CD14-positive monocyte (primary cell): ENCODE results near the gene TMA7. TPM values are rescaled to one million over a fixed set of nuclear protein-coding genes. Genes with fewer than 3 reads are reported as not detected.
A peak's percentile ranks its signal among the peaks of the same experiment; 100 is the strongest.

Experiments used
- DNase-seq, 3 donors: peaks; one replicate each; pipeline ENCODE4 v3.0.0-alpha.2; 2011 to 2022
- H2AFZ ChIP-seq: 2 replicates; pipeline ENCODE4 v1.6.0; 2012; ENCODE audit warnings: mild to moderate bottlenecking, low read depth, low read length, inconsistent platforms; ENCODE audit not compliant: insufficient read depth, poor library complexity, severe bottlenecking
- H3K27ac ChIP-seq, 2 donors: 1 replicate in 1 of 2; 2 replicates in 1 of 2; pipeline ENCODE4 v1.5.1; 2012 to 2013; ENCODE audit warnings: low read length in 2 of 2, control low read depth in 1 of 2, inconsistent platforms in 1 of 2, low read depth in 1 of 2, mild to moderate bottlenecking in 1 of 2
- H3K27me3 ChIP-seq, 2 donors: one replicate each; pipeline versions ENCODE4 v1.6.0 to v1.6.1; 2011 to 2013; ENCODE audit warnings: low read length in 2 of 2; ENCODE audit not compliant: control insufficient read depth in 2 of 2, insufficient read depth in 2 of 2
- H3K36me3 ChIP-seq, 2 donors: replicated peaks in 1 of 2; 1 replicate in 1 of 2; 2 replicates in 1 of 2; pipeline versions ENCODE4 v1.5.1 to v1.6.1; 2012 to 2013; ENCODE audit warnings: low read length in 2 of 2, control low read depth in 1 of 2, inconsistent platforms in 1 of 2, mild to moderate bottlenecking in 1 of 2; ENCODE audit not compliant: insufficient read depth in 2 of 2, control insufficient read depth in 1 of 2
- H3K4me1 ChIP-seq, 2 donors: 1 replicate in 1 of 2; 2 replicates in 1 of 2; pipeline versions ENCODE4 v1.5.1 to v1.6.1; 2012 to 2013; ENCODE audit warnings: low read length in 2 of 2, control low read depth in 1 of 2, inconsistent platforms in 1 of 2, mild to moderate bottlenecking in 1 of 2, moderate library complexity in 1 of 2; ENCODE audit not compliant: insufficient read depth in 2 of 2, control insufficient read depth in 1 of 2
- H3K4me2 ChIP-seq: replicated peaks from 2 replicates; pipeline ENCODE3; 2012; ENCODE audit warnings: low read length, moderate library complexity, mild to moderate bottlenecking; ENCODE audit not compliant: poor library complexity, severe bottlenecking; ENCODE audit errors: extremely low read depth
- H3K4me3 ChIP-seq, 3 experiments: fragments of 200-600 bp in 1 of 3; sonication (generic) in 1 of 3; replicated peaks in 1 of 3; 1 replicate in 2 of 3; 2 replicates in 1 of 3; pipeline ENCODE4 v1.5.1; 2011 to 2013; ENCODE audit warnings: low read length in 3 of 3, mild to moderate bottlenecking in 3 of 3, control low read depth in 2 of 3, low read depth in 2 of 3, inconsistent platforms in 1 of 3, moderate library complexity in 1 of 3
- H3K79me2 ChIP-seq: 2 replicates; pipeline ENCODE4 v1.6.0; 2012; ENCODE audit warnings: mild to moderate bottlenecking, control low read depth, inconsistent platforms, low read length, moderate library complexity; ENCODE audit not compliant: insufficient read depth
- H3K9ac ChIP-seq: 2 replicates; pipeline ENCODE4 v1.6.0; 2017; ENCODE audit warnings: low read length, mild to moderate bottlenecking; ENCODE audit not compliant: insufficient read depth, poor library complexity, severe bottlenecking
- H3K9me3 ChIP-seq, 2 donors: replicated peaks in 1 of 2; 1 replicate in 1 of 2; 2 replicates in 1 of 2; pipeline versions ENCODE4 v1.5.1 to v1.6.1; 2012 to 2013; ENCODE audit warnings: low read length in 2 of 2, control low read depth in 1 of 2; ENCODE audit not compliant: control insufficient read depth in 1 of 2, insufficient read depth in 1 of 2
- H4K20me1 ChIP-seq: 2 replicates; pipeline ENCODE4 v1.6.0; 2012; ENCODE audit warnings: mild to moderate bottlenecking, low read length, control low read depth, moderate library complexity; ENCODE audit not compliant: insufficient read depth
- H3K27ac Mint-ChIP-seq, 7 donors: one replicate each; pipeline ENCODE4 v1.8.0; 2020; ENCODE audit warnings: mild to moderate bottlenecking in 7 of 7, mixed read lengths in 7 of 7, moderate library complexity in 6 of 7, inconsistent platforms in 2 of 7
- H3K27me3 Mint-ChIP-seq, 3 donors: one replicate each; pipeline ENCODE4 v1.8.0; 2021 to 2022; ENCODE audit warnings: low read depth in 3 of 3, mild to moderate bottlenecking in 3 of 3, mixed read lengths in 3 of 3, moderate library complexity in 3 of 3, inconsistent platforms in 1 of 3
- H3K36me3 Mint-ChIP-seq, 2 donors: one replicate each; pipeline ENCODE4 v1.8.0; 2020; ENCODE audit warnings: mixed read lengths in 2 of 2, inconsistent platforms in 1 of 2, mild to moderate bottlenecking in 1 of 2
- H3K4me1 Mint-ChIP-seq: one replicate; pipeline ENCODE4 v1.8.0; 2020; ENCODE audit warnings: mild to moderate bottlenecking, mixed read lengths
- H3K4me3 Mint-ChIP-seq, 2 donors: one replicate each; pipeline ENCODE4 v1.8.0; 2020; ENCODE audit warnings: mild to moderate bottlenecking in 2 of 2, mixed read lengths in 2 of 2, moderate library complexity in 1 of 2
- H3K9me3 Mint-ChIP-seq, 7 donors: one replicate each; pipeline ENCODE4 v1.8.0; 2020 to 2022; ENCODE audit warnings: mixed read lengths in 7 of 7, mild to moderate bottlenecking in 6 of 7, moderate library complexity in 6 of 7, inconsistent platforms in 2 of 7
- CTCF ChIP-seq: fragments of 200-600 bp; IDR thresholded peaks from one replicate; pipeline ENCODE4 v1.8.0; 2022; ENCODE audit warnings: antibody characterized with exemption, mild to moderate bottlenecking
- WGBS: methylation state at CpG from one replicate; pipeline ENCODE4 v1.1.5; 2013; ENCODE audit warnings: missing lambda C conversion rate; ENCODE audit not compliant: insufficient coverage; 5-methylcytosine and 5-hydroxymethylcytosine counted together
- intact Hi-C, 2 donors: fragments of 100-400 bp; cut with micrococcal nuclease; formaldehyde crosslinking; loops; one replicate each; pipeline versions ENCODE4 v1.15.0 to v1.15.1; 2023
- polyA plus RNA-seq, 3 donors: library from polyadenylated mRNA; depleted of rRNA in 1 of 3; unstranded in 2 of 3; stranded (reverse) in 1 of 3; fragments of 300-500 nt in 2 of 3; fragments of >200 nt in 1 of 3; fragmentation: Illumina TruSeq in 2 of 3; gene quantifications; 1 replicate in 2 of 3; 2 replicates in 1 of 3; pipeline ENCODE4 v1.2.3, GENCODE V29; 2012 to 2021

Gene TMA7
- polyA plus RNA-seq, 3 donors = 301 to 559 (median 478) TPM

GRCh38 chr3:48434591-48435222 lies 5.3 kb upstream of the TMA7 start:
- H3K27me3 Mint-ChIP-seq = peaks cover 8 to 14% (median 9%) of the 10 kb centered on the region in 3 donors
- Histone ChIP-seq H4K20me1 (no peaks in the 10 kb centered on the region), H2AFZ (no peak overlapping the region), H3K4me2 (no peak overlapping the region), H3K9me3 (no peaks in the 10 kb centered on the region), H3K27me3 (peaks cover 0 to 9% of the 10 kb centered on the region in 2 donors), H3K79me2 (peaks cover 15% of the 10 kb centered on the region), H3K27ac (peak overlapping the region in 1 of 2 donors; percentile 17), H3K4me1 (peaks cover 15 to 25% of the 10 kb centered on the region in 2 donors), H3K9ac (no peak overlapping the region), H3K4me3 (no peak overlapping the region), H3K36me3 (peaks cover 12 to 29% of the 10 kb centered on the region in 2 donors)
- DNase-seq = no peak
- no peaks in the 10 kb centered on the region for H3K9me3 Mint-ChIP-seq
- intact Hi-C loops = loop anchor here (5.0 to 10.0 kb wide), 2 partner anchors 32 to 240 kb away; no protein-coding TSS in a partner anchor
- WGBS = 80% methylated on average over 13 of the region's 15 CpGs
- peaks cover 24 to 32% of the 10 kb centered on the region in 2 donors for H3K36me3 Mint-ChIP-seq
- no peak overlapping the region for H3K4me3 Mint-ChIP-seq
- H3K27ac Mint-ChIP-seq = peak overlapping the region in 2 of 7 donors; percentile 10 to 44
- TF ChIP-seq CTCF = no peak
- peaks cover 33% of the 10 kb centered on the region for H3K4me1 Mint-ChIP-seq

DNA sequence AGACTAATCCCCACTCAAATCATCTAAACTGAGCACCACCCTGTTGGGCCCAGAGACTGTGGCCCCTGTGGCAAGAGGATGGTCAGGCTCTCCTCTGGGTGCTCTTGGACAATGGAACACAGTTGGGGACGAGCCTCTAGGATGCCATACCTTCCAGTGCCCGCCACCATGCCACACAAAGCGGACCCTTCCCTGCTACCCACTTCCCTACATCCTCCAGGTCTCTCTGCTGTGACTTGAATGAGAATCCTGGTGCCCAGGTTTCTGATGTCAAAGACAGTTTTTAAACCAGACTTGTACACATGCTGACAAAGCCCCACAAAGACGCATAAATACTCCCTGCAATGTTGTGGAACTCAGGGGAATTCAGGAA lies 4.8 kb upstream of the TMA7 start:
- Histone ChIP-seq H3K79me2 (peaks cover 20% of the 10 kb centered on the region), H3K4me2 (no peak overlapping the region), H3K9ac (no peak overlapping the region), H3K4me1 (peaks cover 11 to 25% of the 10 kb centered on the region in 2 donors), H4K20me1 (no peaks in the 10 kb centered on the region), H3K36me3 (peaks cover 12 to 29% of the 10 kb centered on the region in 2 donors), H3K27ac (peak overlapping the region in 1 of 2 donors; percentile 17), H3K4me3 (no peak overlapping the region), H2AFZ (no peak overlapping the region), H3K27me3 (peaks cover 0 to 4% of the 10 kb centered on the region in 2 donors), H3K9me3 (no peaks in the 10 kb centered on the region)
- H3K4me1 Mint-ChIP-seq = peaks cover 30% of the 10 kb centered on the region
- peaks cover 24 to 32% of the 10 kb centered on the region in 2 donors for H3K36me3 Mint-ChIP-seq
- no peak for TF ChIP-seq CTCF
- intact Hi-C loops = loop anchor here (5.0 to 10.0 kb wide), 2 partner anchors 33 to 240 kb away; no protein-coding TSS in a partner anchor
- no peak for DNase-seq
- WGBS = 100% methylated on average over 3 of the region's 4 CpGs
- no peaks in the 10 kb centered on the region for H3K9me3 Mint-ChIP-seq
- peaks cover 3 to 9% (median 4%) of the 10 kb centered on the region in 3 donors for H3K27me3 Mint-ChIP-seq
- peak overlapping the region in 1 of 7 donors; percentile 43 for H3K27ac Mint-ChIP-seq
- H3K4me3 Mint-ChIP-seq = no peak overlapping the region
